Activated T-cell treated with anti-CD3 and anti-CD28 coated beads for 48 hours (primary cell): Measurements from ENCODE around the gene ST6GAL1.
"Not testable (repeated sequence)": the region's sequence is repeated elsewhere in the genome, so short reads cannot be mapped to it uniquely, and the experiment has no call there.

Experiments
- DNase-seq: peaks from one replicate; pipeline ENCODE4 v3.0.0-alpha.2; 2020; ENCODE audit warnings: low read depth

The ST6GAL1 gene

GRCh38 chr3:186930143-186930640, at the start of gene ST6GAL1:
Gene ST6GAL1, plus strand, starts transcription at chr3:186930526. Its CDS starts 112,178 bp downstream, at chr3:187042704.
- peak; percentile 64 for DNase-seq

- DNase-seq = no peak
Measured at GRCh38 chr3:186882150-186882524, 48.2 kb upstream of the ST6GAL1 start.

GRCh38 chr3:186882881-186883685, 47.2 kb upstream of the ST6GAL1 start:
- peak; percentile 60 for DNase-seq

- no peak for DNase-seq
Measured at GRCh38 chr3:186883686-186884058, 46.7 kb upstream of the ST6GAL1 start.

- not testable (repeated sequence) for DNase-seq
Measured at GRCh38 chr3:186884868-186885267, 45.5 kb upstream of the ST6GAL1 start.

- no peak for DNase-seq
Measured at GRCh38 chr3:186886202-186886981, 43.9 kb upstream of the ST6GAL1 start.

GRCh38 chr3:186887507-186887938, 42.8 kb upstream of the ST6GAL1 start:
- DNase-seq = not testable (repeated sequence)

- no peak for DNase-seq
Measured at GRCh38 chr3:186888569-186888968, 41.8 kb upstream of the ST6GAL1 start.

GRCh38 chr3:186889698-186890097, 40.6 kb upstream of the ST6GAL1 start:
- not testable (repeated sequence) for DNase-seq

GRCh38 chr3:186890911-186891310, 39.4 kb upstream of the ST6GAL1 start:
- DNase-seq = no peak

- not testable (repeated sequence) for DNase-seq
Measured at GRCh38 chr3:186893071-186893470, 37.3 kb upstream of the ST6GAL1 start.

- no peak for DNase-seq
Measured at GRCh38 chr3:186895406-186895805, 34.9 kb upstream of the ST6GAL1 start.

GRCh38 chr3:186896006-186896405, 34.3 kb upstream of the ST6GAL1 start:
- DNase-seq = no peak

GRCh38 chr3:186896875-186897274, 33.5 kb upstream of the ST6GAL1 start:
- no peak for DNase-seq

GRCh38 chr3:186901135-186901734, 29.1 kb upstream of the ST6GAL1 start:
- no peak for DNase-seq

GRCh38 chr3:186902154-186902553, 28.2 kb upstream of the ST6GAL1 start:
- no peak for DNase-seq

GRCh38 chr3:186902713-186903112, 27.6 kb upstream of the ST6GAL1 start:
- no peak for DNase-seq

GRCh38 chr3:186903676-186904075, 26.6 kb upstream of the ST6GAL1 start:
- not testable (repeated sequence) for DNase-seq

- DNase-seq = not testable (repeated sequence)
Measured at GRCh38 chr3:186907075-186907474, 23.3 kb upstream of the ST6GAL1 start.

GRCh38 chr3:186909078-186909853, 21.1 kb upstream of the ST6GAL1 start:
- DNase-seq = peak; percentile 53
